ENCODE data around the gene CD82.

DNA sequence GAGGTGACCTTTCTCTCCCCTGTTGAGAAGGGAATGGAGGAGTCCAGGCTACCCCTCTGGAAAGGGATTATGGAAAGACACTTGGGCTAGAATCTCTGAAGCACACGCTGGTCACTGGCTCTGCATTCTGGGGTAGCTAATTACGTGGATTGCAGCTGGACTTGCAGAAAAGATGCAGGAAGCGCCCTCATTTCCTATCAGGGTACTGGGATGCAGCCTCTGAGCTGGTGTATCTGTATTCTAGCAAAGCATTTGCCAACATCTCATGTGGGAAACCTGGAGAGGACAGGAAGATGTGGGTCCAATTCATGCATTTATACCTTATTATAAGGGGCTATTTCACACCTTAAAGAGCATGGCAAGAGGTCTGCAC, 44.3 kb downstream of the CD82 start:
- TF ChIP-seq, protein P1, sequence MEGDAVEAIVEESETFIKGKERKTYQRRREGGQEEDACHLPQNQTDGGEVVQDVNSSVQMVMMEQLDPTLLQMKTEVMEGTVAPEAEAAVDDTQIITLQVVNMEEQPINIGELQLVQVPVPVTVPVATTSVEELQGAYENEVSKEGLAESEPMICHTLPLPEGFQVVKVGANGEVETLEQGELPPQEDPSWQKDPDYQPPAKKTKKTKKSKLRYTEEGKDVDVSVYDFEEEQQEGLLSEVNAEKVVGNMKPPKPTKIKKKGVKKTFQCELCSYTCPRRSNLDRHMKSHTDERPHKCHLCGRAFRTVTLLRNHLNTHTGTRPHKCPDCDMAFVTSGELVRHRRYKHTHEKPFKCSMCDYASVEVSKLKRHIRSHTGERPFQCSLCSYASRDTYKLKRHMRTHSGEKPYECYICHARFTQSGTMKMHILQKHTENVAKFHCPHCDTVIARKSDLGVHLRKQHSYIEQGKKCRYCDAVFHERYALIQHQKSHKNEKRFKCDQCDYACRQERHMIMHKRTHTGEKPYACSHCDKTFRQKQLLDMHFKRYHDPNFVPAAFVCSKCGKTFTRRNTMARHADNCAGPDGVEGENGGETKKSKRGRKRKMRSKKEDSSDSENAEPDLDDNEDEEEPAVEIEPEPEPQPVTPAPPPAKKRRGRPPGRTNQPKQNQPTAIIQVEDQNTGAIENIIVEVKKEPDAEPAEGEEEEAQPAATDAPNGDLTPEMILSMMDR (IDR thresholded peaks at IDR 0.05; ENCODE audit: low read depth, low read length, poor library complexity, severe bottlenecking): no peak
- no peak for TF ChIP-seq EZH2phosphoT487 (IDR thresholded peaks at IDR 0.05; ENCODE audit: borderline replicate concordance, low read length)

All from DOHH2 (cell line).